RKO (cell line): ENCODE results near the gene CRYL1.

Source experiments
- DNase-seq: peaks from one replicate; pipeline ENCODE4 v3.0.0-alpha.2; 2016; ENCODE audit warnings: low spot score

Gene CRYL1, protein sequence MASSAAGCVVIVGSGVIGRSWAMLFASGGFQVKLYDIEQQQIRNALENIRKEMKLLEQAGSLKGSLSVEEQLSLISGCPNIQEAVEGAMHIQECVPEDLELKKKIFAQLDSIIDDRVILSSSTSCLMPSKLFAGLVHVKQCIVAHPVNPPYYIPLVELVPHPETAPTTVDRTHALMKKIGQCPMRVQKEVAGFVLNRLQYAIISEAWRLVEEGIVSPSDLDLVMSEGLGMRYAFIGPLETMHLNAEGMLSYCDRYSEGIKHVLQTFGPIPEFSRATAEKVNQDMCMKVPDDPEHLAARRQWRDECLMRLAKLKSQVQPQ

DNA sequence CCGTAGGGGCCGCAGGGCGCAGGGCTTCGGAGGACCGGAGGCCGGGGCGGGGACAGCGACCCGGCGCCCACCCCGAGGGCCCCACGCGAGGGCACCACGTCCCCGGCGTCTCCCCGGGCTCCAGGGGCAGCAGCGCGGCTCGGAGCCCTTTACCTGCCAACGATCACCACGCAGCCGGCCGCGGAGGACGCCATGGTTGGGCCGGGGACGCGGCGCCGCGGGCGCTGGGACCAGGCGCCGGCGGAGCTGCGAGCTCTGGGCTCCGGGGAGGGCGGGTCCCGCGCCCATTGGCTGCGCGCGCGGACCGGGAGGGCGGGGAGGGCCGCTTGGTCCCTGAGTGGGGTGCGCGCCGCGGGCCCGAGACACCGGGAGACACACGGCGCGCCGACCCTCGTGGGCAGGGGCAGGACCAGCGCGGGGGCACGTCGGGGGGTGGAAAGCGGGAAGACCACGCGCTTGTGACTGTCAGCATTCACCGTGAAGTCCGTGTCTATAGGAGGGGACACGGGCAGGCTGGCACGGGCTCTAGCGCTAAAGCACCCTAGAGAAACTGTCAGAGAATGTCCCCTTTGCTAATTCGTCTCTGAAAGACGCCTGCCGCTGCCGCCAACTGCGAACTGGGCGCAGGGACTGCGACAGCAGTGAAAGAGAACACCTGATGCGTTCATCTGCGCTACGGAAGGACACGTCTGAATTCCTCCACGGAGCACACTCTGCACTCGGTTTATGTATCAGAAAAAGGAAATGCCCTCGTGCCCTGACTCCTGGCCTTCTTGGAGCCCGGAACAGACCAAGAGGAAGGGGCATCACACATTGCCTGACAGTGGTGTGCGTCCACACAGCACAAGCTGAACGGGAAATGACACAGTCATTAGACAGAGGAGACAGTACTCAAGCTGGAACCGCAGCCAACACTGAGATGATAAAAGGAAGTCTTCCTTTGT is at the start of gene CRYL1:
TSS of gene CRYL1 (minus strand) at position 257 of the 944 bp plus-strand sequence. CDS start at position 194, 63 bp downstream.
- DNase-seq = peak; percentile 97

DNA sequence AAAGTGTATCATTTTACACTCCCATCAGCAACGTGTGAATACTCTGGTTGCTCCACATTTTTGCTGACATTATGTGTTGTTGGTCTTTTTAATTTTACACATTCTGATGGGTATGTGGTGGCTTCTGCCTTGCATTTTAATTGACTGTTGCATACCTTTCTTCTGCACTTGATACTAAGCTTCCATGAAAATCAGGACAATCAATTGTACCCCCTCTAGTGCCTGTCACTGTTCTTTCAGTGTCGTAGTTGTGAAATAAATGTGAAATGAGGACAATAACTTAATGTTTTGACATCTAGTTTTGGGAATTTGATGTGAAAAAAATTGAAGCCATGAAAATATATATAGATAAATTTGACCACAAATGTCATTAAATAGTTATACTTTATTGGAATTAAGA is 48.0 kb upstream of the CRYL1 start:
- DNase-seq = no peak

DNA sequence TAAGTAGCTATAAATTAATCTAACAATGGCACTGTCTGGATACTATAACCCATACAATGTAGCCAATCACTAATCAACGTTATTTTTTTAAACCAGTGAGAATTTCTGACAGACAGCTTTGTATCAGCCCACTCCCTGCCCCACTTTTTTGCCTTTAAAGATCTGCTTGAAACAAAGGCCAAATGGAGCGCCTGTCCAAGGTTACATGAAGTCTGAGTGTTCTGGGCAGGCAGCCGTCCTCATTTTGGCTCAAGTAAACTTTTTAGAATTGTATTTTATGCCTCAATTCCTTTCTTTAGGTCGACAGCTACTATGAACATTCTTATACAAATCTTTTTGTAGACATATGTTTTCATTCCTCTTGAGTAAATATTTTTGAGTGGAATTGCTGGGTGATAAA is 47.5 kb upstream of the CRYL1 start:
- no peak for DNase-seq

DNA sequence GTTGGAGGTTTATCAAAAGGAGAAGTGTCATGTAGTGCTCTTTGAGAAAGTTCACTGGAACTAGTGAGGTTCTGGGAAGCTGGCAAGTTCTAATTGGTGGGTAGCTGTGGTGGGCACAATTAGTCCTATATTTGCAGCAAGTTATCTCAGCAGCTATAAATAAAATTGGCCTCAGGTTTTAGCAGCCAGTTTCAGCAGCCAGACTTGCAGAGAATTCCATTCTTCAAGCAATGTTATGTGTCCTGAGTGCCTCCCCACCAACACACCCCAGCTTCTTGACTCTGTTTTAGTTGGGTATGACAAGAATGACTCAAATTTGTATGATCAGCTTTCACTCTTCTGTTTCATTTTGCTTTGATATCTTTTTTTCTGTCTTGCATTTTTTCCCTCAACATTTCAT is 46.0 kb upstream of the CRYL1 start:
- DNase-seq = no peak

DNA sequence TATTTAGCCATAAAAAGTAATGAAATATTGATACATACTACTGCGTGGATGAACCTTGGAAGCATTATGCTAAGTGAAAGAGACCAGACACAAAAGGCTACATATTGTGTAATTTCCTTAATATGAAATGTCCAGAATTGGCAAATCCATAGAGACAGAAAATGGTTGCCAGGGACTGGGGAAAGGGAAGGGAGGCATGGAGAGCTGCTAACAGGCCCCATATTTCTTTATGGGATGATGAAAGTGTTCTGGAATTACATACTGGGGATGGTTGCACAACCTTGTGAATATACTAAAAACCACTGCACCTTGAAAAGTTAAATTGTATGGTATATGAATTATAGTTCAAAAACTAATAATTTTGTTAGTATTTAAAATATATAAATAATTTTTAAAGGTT is 44.9 kb upstream of the CRYL1 start:
- no peak for DNase-seq

DNA sequence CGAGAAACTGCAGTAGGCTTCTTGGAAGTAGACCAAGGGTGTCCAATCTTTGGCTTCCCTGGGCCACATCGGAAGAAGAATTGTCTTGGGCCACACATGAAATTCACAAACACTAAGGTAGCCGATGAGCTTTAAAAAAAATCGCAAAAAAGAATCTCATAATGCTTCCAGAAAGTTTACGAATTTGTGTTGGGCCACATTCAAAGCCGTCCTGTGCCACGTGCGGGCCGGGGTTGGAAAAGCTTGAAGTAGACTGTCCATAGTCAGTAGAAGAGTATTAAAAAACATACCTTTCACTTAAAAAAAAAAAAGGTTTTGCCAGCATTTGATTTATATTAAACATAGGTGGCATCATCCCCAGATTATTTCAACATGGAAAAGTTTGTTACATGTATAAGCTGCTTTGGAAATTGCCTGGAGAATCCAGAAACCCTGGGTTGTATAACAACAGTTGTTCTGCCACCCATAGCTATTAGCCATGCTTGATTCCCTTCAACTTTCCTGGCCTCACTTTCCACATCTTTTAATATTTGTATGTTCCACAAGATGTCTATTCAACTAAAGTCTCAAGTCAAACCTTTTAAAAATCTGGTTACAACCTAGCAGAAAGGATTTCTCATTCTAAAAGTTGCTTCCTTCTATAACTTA is 42.3 kb upstream of the CRYL1 start:
- peak; percentile 7 for DNase-seq

DNA sequence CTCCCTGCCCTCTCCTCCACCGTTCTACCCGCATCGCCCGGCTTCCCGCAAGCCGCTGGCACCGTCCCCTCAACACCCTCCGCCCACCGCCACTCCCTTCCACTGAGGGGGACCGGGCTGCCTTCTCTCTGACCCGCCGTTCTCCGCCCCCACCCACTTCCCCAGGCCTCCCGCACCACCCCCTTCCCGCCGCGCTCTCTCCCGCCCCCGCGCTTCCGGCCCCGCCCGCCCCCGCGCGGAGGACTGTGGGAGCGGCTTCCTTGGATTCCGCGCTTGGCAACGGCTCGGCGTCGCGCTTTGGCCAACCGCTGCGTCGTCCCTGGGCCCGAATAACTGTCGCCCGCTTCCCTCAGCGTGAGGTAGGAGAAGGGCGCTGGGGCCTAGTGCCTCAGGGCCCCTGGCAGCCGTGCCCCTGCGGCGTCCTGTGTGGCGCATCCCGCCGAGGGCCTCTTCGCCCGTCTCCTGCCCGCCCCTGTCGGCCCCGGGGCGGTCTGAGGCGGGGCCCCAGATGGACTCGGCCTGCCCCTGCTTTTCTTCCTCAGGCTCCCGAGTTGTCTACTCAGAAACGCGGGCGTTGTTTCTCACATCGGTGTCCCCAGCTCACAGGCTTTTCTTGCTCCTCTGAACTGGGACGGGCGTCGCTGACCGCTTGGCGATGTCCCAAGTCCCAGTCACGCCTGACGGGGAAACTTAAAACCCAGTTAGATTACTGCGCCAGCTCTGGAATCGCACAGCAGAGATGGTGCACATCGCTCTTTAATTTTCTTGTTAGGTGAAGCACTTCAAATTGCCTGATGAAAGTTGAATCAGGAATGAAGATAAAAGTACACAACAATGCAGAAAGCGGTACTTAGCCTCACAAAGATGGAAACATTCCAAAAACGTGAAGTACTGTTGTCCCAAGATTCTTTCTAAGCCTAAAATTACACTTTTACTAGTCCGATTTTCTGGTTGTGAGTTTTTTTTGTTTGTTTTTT is 41.5 kb upstream of the CRYL1 start, which contains the start of gene IFT88:
TSS of gene IFT88 (plus strand) at position 260 of the 977 bp plus-strand sequence. CDS start 7,229 bp downstream, outside the sequence.
- DNase-seq = peak; percentile 89

DNA sequence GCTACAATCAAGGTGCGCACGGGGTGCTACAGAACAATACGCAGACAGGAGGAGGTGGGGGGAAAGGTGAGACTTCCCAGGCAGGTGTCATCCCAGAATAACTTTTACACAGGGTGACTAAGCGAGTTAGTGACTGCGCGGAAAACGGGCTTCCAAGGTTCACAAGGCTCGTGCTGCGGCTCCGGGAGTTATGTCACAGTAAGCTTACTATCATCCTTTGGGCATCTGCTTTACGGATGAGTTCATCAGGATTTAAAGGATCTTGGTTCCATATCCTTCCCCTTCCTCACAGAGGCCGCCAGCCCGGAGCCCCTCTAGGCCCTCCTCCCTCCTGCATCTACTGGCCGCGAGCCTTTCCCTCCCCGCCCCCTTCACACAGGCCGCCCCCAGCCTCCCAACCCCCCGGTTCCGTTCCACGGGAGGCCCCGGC is 40.8 kb upstream of the CRYL1 start:
- peak; percentile 91 for DNase-seq

DNA sequence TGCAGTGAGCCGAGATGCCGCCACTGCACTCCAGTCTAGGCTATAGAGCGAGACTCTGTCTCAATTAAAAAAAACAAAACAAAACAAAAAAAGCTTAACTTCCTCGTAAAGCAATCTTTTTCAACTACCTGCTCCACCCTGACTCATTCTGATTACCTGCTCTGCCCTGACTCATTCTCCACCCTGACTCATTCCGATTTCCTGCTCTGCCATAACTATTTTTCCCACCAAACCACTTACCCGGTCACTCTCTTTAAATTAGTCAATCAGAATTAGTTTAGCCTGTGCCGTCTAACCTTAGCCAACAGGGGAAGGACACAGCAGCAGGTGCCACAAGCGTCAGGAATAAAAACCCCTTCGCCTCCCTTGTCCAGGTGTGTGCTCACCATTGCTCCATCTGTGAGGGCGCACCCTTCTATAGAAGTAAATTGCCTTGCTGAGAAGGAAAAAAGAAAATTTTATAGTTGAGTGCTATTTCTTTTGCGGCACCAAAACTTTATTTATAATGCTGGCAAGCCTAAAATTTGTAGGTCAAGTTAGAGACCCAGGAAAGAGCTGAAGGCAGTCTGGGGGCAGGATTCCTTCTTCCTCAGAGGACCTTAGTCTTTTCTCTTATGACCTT is 39.6 kb upstream of the CRYL1 start:
- peak; percentile 15 for DNase-seq

DNA sequence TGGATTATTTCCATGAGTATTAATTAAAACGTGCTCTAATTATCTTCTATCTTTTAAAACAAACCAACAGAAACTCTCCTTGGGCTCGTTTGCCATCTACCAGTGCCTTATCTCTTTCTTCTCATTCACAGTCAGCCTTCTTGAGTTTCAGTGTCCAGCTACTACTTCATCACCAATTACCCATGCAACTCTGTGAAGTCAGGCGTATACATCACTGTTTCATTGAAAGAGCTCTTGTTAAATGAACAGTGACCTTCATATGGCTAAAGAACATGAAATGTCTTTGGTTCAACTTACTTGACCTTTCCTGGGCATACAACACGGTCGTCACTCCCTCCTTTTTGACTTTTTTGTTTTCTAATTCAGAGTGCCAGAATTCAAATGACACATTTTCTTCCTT is 36.1 kb upstream of the CRYL1 start:
- DNase-seq = no peak

DNA sequence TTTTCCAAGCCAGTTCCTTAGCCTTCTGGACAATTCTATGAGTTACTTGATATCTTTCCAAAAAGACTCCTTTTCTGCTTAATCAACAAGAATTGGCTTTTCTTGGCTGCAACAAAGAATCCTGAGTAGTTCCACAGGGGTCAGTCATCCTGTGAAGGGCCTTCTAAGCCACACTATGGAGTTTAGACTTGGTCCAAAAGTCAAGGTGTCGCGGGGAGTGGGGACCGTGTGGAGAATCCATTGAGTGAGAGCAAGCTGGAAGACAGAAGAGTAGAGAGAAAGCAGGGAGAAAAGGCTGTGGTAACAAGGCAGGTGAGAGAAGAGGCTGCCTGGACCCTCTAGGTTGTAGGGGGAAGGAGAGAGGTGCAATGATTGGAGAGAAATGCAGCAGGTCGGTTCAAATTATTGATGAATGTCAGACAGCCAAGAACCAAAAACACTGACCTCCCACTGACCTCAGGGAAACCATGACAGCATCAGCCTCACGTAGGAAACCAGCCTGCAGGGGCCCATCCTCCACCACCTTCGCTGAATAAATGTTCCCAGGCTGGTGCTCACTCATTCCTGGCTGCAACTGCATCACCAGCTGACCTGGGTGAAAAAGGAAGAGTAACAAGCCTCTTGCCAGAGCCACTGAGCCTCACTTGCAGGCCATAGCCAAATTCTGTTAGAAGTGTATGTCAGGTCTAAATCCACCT is 34.2 kb upstream of the CRYL1 start:
- no peak for DNase-seq

DNA sequence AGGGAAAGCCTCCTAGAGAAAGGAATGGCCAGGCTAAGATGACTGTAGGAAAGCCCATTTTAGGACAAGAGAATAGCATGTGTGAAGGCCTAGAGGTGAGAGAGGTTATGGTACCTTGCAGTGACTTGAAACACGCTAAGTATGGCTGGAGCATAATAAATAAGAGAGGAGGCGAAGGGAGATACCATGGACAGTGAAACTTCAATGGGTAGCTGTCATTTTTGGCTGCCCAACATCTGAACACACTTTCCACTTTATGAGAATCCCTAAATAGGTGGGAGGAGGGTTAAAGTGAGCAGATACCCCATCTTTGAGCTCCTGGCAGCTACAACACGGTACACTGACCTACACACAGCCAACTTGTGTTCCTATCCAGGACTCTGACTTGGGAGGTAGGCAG is 33.3 kb upstream of the CRYL1 start:
- DNase-seq = no peak

DNA sequence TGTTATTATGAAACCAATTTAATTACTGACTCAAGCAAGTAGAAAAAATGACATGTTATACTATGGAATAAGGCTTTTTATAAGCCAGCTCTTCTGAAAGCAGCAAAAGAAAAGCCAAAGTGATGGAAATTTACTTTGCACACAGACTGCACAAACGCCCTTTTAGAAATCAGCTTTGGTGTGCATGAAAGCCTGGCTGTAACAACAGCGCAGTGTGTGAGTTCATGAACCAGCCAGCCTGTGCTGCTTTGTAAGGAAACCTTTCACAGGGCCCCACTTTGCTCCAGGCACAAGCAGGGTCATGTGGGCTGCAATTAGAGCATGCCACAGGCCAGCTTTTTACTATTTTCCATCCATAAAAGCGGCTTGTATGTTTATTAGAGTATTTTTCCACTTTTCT is 27.7 kb upstream of the CRYL1 start:
- no peak for DNase-seq

DNA sequence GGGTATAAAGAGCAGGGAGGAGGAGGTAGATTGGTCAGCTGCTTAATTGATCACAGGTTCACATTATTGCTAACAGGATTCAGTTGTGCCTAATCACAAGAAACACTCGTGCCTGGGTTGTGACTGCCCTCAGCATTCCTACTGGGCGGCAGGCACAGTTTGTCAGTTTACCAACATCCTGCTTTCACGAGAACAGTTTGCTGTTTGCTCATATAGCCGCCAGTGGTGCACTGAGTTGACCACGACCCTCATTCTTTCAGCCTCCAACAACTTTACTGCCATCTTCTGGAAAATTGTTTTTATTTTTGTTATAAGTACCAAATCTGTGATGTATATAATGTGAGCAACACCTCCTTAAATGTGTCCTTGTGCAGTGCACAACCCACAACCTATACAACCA is 25.1 kb upstream of the CRYL1 start:
- no peak for DNase-seq

DNA sequence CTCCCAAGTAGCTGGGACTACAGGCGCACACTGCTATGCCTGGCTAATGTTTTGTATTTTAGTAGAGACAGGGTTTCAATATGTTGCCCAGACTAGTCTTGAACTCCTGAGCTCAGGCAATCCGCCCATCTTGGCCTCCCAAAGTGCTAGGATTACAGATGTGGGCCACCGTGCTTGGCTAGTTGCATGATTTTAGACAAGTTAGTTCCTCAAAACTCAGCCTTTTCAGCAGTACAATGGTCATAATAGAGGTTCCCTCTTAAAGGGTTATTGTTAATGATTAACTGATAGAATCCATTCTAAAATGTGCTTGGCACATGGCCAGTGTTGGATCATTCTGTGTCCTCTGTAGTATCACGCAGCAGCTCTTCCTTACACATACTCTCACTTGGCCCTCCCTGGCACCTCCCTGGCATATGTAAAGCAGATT is 21.8 kb upstream of the CRYL1 start:
- no peak for DNase-seq

DNA sequence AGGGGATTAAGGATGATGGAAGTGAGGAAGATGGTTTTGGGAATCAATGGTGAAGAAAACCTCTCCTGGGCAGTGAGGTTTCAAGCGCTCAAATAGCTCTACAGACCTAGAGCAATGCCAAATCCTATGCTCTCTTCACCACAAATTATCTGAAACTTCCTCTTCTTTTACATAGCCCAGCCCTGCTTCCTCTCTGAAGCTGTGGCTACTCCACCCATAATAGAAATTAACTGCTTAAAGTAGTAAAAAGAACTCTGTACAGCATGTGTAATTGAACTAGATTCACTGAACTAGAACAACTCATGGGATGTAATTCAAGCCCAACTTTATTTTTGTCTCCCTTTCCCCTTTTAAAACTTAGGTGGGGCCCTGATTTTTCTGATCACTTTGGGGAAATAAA is 20.9 kb upstream of the CRYL1 start:
- no peak for DNase-seq

DNA sequence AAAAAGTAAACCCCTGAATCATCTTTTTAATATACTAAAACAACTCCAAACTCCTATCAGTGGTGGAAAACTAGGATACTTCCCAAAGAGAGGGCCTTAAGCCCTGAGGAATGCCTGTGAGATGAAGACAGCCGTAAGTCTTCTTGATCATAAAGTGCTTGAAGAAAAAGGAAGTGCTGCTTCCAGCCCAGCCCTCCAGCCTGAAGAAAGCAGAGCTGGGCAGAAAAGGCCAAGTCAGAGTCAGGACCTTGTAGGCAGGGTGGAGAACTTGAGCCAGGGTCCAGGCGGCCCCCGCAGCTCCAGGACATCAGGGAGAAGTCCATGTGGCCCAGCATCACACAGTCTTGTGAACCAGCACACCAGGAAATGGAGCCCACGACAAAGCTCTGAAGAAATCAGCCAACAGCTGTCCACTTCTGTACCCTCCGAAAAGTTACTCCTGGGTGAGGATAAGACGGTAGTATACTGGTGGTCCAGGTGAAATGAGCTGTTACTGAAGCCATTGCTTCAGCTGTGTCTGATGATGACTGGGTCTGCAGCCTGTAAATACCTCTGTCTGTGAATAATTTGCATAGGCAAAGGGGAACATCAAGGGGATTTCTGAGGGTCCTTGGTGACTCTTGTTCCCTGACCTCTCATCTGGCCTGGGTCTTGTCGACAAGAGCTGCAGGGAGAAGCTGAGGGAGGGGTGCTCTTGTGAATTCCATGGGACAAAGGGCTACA is 18.7 kb upstream of the CRYL1 start:
- DNase-seq = no peak

DNA sequence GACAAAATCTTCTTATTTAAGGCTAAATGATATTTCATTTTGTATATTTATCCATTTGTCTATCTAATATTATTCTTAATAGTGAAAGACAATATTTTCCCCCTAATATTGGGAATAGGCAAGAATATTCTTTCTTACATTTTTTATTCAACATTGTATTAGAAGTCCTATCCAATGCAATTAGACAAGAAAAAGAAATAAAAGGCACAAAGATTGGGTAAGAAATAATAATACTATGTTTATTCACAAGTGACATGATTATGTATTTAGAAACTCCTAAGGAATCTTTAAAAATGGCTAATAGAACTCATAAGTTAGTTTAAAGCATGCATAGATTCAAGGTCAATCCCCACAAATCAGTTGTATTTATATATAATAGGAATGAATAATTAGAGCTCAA is 11.3 kb upstream of the CRYL1 start:
- no peak for DNase-seq

DNA sequence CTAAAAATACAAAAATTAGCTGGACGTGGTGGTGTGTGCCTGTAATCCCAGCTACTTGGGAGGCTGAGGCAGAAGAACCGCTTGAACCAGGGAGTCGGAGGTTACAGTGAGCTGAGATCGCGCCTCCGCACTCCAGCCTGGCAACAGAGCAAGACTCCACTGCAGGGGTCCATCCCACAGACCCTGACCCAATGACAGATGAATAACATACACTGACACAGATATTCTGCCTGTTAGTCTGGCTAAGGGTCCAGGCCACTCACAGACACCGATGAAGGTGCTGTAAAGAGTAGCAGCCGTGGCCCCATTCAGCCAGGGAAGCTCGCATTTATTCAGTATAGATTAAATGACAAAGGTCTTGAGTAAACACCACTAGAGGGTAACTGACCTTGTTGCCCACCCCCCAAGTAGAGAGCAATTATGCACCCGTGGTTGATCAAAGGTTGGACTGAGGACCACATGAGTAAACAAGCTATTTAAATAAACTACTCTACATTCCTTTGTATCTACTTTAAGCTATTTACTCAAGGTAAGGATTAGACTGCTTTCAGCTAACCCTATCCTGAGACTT is 8.5 kb upstream of the CRYL1 start:
- no peak for DNase-seq
